Activated T-helper 1 cell treated with anti-CD3 and anti-CD28 coated beads, Interleukin-12 subunit alpha, Interleukin-12 subunit beta, Interleukin-2, Interleukin-4 antibody, amounts not matched to agents 30 ng/mL and 10 ng/mL and 1 ng/mL, durations not matched to agents 14 hours and 24 hours and 36 hours (primary cell): ENCODE data around the gene BAZ1A. TPM values are rescaled to one million over a fixed set of nuclear protein-coding genes. Genes with fewer than 3 reads are reported as not detected.

Experiments used
- DNase-seq: peaks from one replicate; pipeline ENCODE4 v3.0.0; 2021; ENCODE audit warnings: low spot score
- H3K27ac Mint-ChIP-seq: one replicate; pipeline ENCODE4 v1.8.0; 2021; ENCODE audit warnings: mild to moderate bottlenecking, mixed read lengths
- H3K27me3 Mint-ChIP-seq: one replicate; pipeline ENCODE4 v1.8.0; 2022; ENCODE audit warnings: mild to moderate bottlenecking, moderate library complexity, mixed read lengths; ENCODE audit not compliant: insufficient read depth
- H3K36me3 Mint-ChIP-seq: one replicate; pipeline ENCODE4 v1.8.0; 2021; ENCODE audit warnings: low read depth, mixed read lengths
- H3K4me1 Mint-ChIP-seq: one replicate; pipeline ENCODE4 v1.8.0; 2021; ENCODE audit warnings: low read depth, mixed read lengths
- H3K4me3 Mint-ChIP-seq: one replicate; pipeline ENCODE4 v1.8.0; 2021; ENCODE audit warnings: mild to moderate bottlenecking, moderate library complexity, mixed read lengths
- H3K9me3 Mint-ChIP-seq: one replicate; pipeline ENCODE4 v1.8.0; 2021; ENCODE audit warnings: mixed read lengths
- intact Hi-C: fragments of 100-400 bp; cut with micrococcal nuclease; formaldehyde crosslinking; loops from one replicate; pipeline ENCODE4 v1.15.1; 2024
- total RNA-seq: library from RNA; stranded (reverse); gene quantifications from 2 replicates; pipeline ENCODE4 v1.2.3, GENCODE V29; 2022

BAZ1A gene
- total RNA-seq, 1 donor from 2014 or later, result 75.0 TPM

DNA sequence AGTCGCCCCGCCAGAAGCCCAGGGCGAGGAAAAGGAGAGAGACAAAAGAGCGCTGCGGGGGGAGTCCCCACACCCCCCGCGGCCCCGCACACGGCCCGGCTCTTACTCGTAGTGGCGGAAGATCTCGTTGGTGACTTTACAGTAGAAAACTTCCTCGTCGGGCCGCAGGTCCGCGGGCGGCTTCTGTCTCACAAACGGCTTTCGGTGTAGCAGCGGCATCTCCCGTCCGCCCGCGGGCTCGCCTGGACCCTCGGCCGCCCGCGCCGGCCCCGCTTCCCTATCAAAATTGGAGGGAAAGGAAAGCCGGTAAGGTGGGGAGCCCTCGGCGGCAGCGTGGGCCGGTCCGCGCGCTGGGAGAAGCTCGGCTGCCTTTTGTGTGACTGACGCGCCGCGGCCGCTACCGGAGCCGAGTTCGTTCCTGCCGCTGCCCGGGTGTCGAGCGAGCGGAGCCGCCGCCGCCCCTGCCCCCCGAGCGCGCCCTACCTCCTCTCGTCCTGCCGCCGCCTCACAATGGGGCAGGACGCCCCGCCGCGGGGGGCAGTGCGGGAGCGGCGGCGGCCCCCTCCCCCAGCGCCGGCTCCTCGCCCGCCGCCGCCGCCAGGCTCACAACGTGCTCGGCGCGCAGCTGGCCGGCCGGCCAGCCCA, 652 bp downstream of the BAZ1A start:
- H3K27ac Mint-ChIP-seq, result peak overlapping the region; percentile 91
- peaks cover 2% of the 10 kb centered on the region for H3K27me3 Mint-ChIP-seq
- DNase-seq, result peak; percentile 27
- peaks cover 41% of the 10 kb centered on the region for H3K4me1 Mint-ChIP-seq
- intact Hi-C loops, result loop anchor here (2.0 to 10.0 kb wide), 4 partner anchors 66 to 950 kb away; partner anchors contain the start of genes BRMS1L, INSM2 and PSMA6
- peak overlapping the region; percentile 94 for H3K4me3 Mint-ChIP-seq
- no peaks in the 10 kb centered on the region for H3K9me3 Mint-ChIP-seq
- peaks cover 25% of the 10 kb centered on the region for H3K36me3 Mint-ChIP-seq

DNA sequence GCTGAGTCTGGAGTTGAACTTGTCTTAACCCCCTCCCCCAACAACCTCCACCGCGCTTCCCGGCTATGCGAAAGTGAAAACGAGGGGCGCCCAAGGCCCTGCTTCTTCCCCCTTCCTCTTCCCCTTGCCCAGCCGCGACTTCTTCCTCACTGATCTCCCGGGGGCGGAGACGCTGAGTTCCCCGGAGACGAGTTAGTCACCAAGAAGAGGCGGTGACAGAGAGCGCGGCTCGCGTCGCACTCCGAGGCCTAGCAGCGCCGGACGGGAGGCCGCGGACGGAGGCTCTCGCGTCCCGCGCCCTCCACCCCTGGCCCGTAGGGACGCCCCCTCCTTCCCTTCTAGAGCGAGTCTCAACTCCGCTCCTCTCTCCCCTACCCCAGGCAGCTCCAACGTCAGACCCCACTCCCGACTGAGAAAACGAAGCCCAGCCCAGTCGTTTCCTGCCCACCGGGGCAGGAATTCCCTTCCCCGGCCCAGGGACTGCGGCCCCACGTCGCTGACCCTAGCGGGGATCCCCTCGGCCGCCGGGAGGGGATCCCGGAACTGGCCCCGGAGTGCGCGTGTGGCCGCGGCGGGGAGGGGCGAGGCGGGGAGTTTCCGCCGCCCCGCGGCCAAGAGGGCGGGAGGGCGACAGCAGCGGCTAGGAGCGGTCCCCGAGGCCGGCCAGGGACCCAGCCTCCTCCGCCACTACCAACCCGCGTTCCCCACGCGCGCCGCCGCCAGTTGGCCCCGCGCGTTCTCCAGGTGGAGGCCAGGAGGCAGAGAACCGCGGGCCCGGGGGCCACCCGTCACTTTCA, 1.4 kb downstream of the BAZ1A start:
- Mint-ChIP-seq H3K4me1 (peaks cover 46% of the 10 kb centered on the region), H3K4me3 (peak overlapping the region; percentile 94), H3K36me3 (peaks cover 25% of the 10 kb centered on the region), H3K9me3 (no peaks in the 10 kb centered on the region), H3K27ac (peak overlapping the region; percentile 99), H3K27me3 (peaks cover 2% of the 10 kb centered on the region)
- peak; percentile 82 for DNase-seq
- intact Hi-C loops, result loop anchor here (1.0 to 10.0 kb wide), 15 partner anchors 16 to 951 kb away; partner anchors contain the start of genes BRMS1L, CFL2, FAM177A1 and INSM2

DNA sequence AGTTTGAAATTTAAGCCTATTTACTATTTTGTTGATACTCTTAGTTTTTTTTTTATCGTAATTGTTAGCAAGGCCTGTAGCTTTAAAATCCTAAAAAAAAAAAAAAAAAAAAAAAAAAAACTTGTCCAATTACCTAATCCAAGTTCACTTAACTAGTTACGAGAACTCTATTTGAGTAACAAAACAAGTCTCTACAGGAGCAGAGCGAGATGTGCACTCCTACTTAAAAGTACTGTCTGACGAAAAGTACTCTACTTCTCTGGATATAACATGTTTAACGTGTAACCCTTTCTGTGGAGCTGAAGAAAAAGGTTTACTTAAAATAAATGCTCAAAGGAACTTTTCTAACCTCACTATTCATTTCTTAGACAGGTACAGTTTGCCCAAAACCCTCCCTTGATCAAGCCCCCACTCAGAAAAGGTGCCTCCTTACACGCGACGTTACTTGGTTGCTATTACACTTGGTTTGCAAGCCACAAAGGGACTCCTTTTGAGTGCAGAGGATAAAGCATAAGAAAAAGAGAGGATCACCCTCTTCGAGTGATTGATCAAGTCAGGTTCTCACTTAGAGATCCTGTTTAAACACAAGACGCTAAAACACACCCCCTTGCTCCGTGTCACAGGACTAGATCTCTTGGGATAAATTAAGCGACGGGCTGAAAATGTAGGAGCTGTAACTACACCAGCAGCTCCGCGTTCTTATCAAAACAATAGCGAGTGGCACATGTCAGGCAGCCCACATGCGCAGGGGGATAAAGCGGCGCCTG, 2.2 kb downstream of the BAZ1A start:
- DNase-seq, result no peak
- intact Hi-C loops, result loop anchor here (1.0 to 10.0 kb wide), 13 partner anchors 16 to 952 kb away; partner anchors contain the start of genes BRMS1L, CFL2, FAM177A1 and INSM2
- peaks cover 46% of the 10 kb centered on the region for H3K4me1 Mint-ChIP-seq

DNA sequence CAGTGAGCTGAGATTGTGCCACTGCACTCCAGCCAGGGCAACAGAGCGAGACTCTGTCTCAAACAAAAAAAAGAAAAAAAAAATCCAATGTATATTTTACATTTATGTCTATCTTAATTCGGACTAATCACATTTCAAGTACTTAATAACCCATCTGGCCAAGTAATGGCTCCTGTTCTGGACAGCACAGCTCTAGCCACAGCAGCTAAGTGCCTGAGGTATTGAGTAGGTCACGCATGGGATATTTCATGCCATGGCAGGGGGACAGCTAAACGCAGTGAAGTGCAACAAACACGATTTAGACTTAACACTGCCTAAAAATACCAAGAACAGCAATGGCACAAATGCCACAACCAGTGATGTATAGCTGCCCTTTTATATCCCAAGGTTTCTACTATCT, 8.0 kb downstream of the BAZ1A start:
- peaks cover 33% of the 10 kb centered on the region for H3K36me3 Mint-ChIP-seq
- peaks cover 29% of the 10 kb centered on the region for H3K4me1 Mint-ChIP-seq
- H3K9me3 Mint-ChIP-seq, result no peaks in the 10 kb centered on the region
- intact Hi-C loops, result no loop called here
- H3K4me3 Mint-ChIP-seq, result no peak overlapping the region
- no peak for DNase-seq
- H3K27ac Mint-ChIP-seq, result no peak overlapping the region
- no peaks in the 10 kb centered on the region for H3K27me3 Mint-ChIP-seq

More for the DNA sequence above, 2.2 kb downstream of the BAZ1A start:
- peaks cover under 1% of the 10 kb centered on the region for H3K27me3 Mint-ChIP-seq
- peak overlapping the region; percentile 94 for H3K4me3 Mint-ChIP-seq
- peak overlapping the region; percentile 99 for H3K27ac Mint-ChIP-seq
- peaks cover 32% of the 10 kb centered on the region for H3K36me3 Mint-ChIP-seq
- H3K9me3 Mint-ChIP-seq, result no peaks in the 10 kb centered on the region

DNA sequence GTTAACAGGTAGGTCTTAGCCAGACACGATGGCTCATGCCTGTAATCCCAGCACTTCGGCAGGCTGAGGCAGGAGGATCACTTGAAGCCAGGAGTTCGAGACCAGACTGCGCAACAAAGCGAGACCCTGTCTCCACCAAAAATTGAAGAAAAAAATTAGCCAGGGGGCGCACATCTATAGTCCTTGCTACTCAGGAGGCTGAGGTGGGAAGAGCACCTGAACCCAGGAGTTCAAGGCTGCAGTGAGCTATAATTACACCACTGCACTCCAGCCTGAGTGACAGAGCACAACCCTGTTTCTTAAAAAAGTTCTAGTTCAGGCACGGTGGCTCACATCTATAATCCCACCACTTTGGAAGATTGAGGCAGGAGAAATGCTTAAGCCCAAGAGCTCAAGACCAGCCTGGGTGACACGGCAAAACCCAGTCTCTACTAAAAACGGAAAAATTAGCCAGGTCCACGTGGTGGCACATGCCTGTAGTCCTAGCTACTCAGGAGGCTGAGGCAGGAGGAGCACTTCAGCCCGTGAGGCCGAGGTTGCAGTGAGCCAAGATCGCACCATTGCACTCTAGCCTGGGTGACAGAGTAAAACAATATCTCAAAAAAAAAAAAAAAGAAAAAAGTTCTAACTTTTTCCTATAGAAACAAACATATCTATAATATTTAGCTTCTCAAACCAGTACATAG, 9.1 kb downstream of the BAZ1A start:
- DNase-seq, result no peak
- H3K27me3 Mint-ChIP-seq, result no peaks in the 10 kb centered on the region
- no peak overlapping the region for H3K4me3 Mint-ChIP-seq
- peaks cover 24% of the 10 kb centered on the region for H3K4me1 Mint-ChIP-seq
- intact Hi-C loops, result no loop called here
- H3K9me3 Mint-ChIP-seq, result no peaks in the 10 kb centered on the region
- H3K36me3 Mint-ChIP-seq, result peaks cover 27% of the 10 kb centered on the region
- H3K27ac Mint-ChIP-seq, result no peak overlapping the region

DNA sequence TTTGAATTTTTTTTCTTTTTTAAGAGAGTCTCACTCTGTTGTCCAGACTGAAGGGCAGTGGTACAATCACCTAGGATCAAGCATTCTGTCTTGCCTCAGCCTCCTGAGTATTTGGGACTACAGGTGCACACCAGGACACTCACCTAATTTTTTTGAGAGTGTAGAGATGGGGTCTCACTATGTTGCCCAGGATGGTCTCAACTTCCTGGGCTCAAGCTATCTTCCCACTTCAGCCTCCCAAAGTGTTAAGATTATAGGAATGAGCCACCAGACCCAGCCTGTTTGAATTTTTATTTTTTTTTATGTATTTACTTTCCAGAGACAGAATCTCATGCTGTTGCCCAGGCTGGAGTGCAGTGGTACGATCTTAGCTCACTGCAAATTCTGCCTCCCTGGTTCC, 11.3 kb downstream of the BAZ1A start:
- intact Hi-C loops, result no loop called here
- peaks cover 18% of the 10 kb centered on the region for H3K36me3 Mint-ChIP-seq

DNA sequence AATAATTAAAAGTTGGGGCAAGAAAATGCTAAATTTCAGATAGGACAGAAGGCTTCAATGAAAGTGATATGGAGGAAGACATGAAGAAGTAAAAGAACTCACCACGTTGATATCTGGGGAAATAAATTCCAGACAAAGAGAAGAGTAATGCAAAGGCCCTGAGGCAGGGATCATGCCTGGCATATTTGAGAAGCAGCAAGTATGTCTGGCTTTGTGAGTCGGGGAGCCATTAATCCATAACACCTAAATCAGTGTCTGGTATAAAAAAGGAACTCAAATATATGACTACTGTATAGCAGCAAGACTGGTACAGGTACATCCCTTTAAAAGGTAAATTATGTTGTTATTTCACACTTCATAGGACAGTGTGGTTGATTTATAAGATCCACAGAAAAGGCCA, 16.4 kb downstream of the BAZ1A start:
- Mint-ChIP-seq H3K9me3 (no peaks in the 10 kb centered on the region), H3K4me3 (no peak overlapping the region), H3K27ac (no peak overlapping the region), H3K4me1 (peaks cover 28% of the 10 kb centered on the region), H3K27me3 (no peaks in the 10 kb centered on the region), H3K36me3 (peaks cover 24% of the 10 kb centered on the region)
- DNase-seq, result no peak
- intact Hi-C loops, result no loop called here

More for the DNA sequence above, 11.3 kb downstream of the BAZ1A start:
- Mint-ChIP-seq H3K27ac (no peak overlapping the region), H3K4me3 (no peak overlapping the region), H3K27me3 (no peaks in the 10 kb centered on the region), H3K9me3 (no peaks in the 10 kb centered on the region), H3K4me1 (peaks cover 8% of the 10 kb centered on the region)
- no peak for DNase-seq

DNA sequence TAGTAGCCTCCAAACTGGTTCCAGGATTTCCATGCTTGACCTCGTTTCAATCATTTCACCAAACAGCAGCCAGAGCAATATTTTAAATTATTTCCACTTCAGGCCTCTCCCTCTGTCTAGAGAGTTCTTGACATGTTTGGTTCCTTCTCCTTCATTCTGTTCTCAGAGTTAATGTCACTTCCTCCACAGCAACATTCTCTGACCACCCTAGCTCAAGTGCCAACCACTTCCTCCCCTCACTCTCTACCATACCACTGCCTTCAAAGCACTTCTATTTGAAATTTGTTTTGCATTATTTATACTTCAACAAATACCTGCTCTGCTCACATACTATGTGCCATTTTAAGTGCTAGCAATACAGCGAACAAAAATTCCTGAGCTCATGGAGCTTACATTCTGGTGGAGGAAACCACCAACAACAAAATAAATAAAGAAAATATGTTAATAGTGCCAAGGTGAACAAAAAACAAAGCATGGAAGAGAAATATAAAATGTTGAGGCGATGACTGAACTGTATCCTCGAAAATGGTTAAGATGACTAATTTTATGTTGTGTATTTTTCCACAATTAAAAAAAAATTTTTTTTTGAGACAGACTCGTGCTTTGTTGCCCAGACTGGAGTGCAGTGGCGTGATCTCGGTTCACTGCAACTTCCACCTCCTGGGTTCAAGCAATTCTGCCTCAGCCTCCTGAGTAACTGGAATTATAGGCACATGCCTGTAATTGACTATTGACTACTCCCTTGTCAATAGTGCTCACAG, 17.3 kb downstream of the BAZ1A start:
- H3K4me1 Mint-ChIP-seq, result peaks cover 34% of the 10 kb centered on the region
- peak; percentile 16 for DNase-seq
- H3K4me3 Mint-ChIP-seq, result peak overlapping the region; percentile 28
- H3K27ac Mint-ChIP-seq, result peak overlapping the region; percentile 81
- H3K27me3 Mint-ChIP-seq, result no peaks in the 10 kb centered on the region
- H3K36me3 Mint-ChIP-seq, result peaks cover 32% of the 10 kb centered on the region
- intact Hi-C loops, result loop anchor here (1.0 kb wide), 2 partner anchors 15 kb away; no protein-coding TSS in a partner anchor
- no peaks in the 10 kb centered on the region for H3K9me3 Mint-ChIP-seq

DNA sequence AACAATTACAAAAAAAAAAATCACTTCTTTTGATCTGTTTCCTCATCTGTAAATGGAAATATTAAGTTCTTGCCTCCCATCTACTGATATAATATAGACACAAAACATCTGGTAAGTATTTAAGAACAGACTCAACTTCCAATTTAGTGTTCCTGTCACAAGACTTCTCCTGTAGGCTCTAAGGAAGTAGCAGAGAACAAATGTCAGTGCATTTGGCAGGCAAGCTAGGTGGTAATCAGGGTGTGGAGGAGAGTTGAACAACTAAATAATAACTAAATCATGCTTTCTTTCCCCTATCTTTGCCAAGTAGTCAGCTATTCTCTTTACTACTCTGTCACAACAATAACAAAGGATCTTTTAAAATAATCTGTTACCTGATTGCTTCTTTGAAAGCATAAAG, 22.1 kb downstream of the BAZ1A start:
- Mint-ChIP-seq H3K27ac (no peak overlapping the region), H3K9me3 (no peaks in the 10 kb centered on the region), H3K4me1 (peaks cover 30% of the 10 kb centered on the region), H3K36me3 (peaks cover 27% of the 10 kb centered on the region), H3K4me3 (no peak overlapping the region), H3K27me3 (no peaks in the 10 kb centered on the region)
- intact Hi-C loops, result no loop called here
- no peak for DNase-seq

DNA sequence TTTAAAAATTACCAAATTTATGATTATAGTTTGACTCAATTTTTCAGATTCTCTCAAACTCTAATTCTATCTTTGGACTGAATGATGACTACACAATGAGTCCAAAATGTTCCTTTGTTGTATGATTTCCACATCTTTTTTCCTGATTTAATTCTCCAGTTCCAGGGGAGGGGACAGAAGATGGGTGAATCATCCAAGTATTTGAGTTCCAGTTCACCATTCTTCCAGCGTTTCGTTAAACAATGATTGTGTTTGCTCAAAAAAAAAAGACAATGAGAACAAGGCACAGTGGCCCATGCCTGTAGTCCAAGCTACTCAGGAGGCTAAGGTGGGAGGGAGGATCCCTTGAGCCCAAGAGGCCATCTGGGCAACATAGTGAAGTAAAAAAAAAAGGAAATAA, 23.8 kb downstream of the BAZ1A start:
- no peak for DNase-seq
- intact Hi-C loops, result no loop called here
- peaks cover 18% of the 10 kb centered on the region for H3K36me3 Mint-ChIP-seq
- no peak overlapping the region for H3K4me3 Mint-ChIP-seq
- no peak overlapping the region for H3K27ac Mint-ChIP-seq
- H3K4me1 Mint-ChIP-seq, result peaks cover 20% of the 10 kb centered on the region
- H3K27me3 Mint-ChIP-seq, result no peaks in the 10 kb centered on the region
- no peaks in the 10 kb centered on the region for H3K9me3 Mint-ChIP-seq

DNA sequence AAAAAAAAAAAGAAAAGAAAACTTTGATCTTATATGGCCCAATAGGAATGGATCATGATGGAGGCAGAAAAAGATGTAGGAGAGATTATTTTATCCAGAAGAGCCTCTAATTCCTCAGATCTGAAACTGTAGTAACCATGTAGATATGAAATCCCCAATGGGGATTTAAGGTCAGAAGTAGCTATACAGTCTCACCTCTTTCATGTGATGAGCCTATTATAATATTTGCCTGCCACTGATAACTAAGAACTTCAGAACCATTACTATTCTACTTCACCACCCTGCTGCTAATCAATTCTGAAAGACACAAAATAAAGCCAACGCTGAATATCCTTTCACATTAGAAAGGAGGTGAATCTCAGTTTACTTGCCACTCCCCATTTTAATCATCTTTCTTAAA, 29.3 kb downstream of the BAZ1A start:
- H3K27ac Mint-ChIP-seq, result no peak overlapping the region
- H3K4me3 Mint-ChIP-seq, result no peak overlapping the region
- H3K36me3 Mint-ChIP-seq, result peaks cover 25% of the 10 kb centered on the region
- no peak for DNase-seq
- intact Hi-C loops, result no loop called here
- no peaks in the 10 kb centered on the region for H3K9me3 Mint-ChIP-seq
- peaks cover 17% of the 10 kb centered on the region for H3K4me1 Mint-ChIP-seq
- no peaks in the 10 kb centered on the region for H3K27me3 Mint-ChIP-seq
